Coronary artery (tissue), 2 donors: ENCODE data around the gene TGIF1.

Experiments
- DNase-seq: peaks from one replicate; pipeline ENCODE4 v3.0.0-alpha.2; 2017; ENCODE audit warnings: low spot score
- H3K27ac ChIP-seq, 2 donors: fragments of 200-600 bp; sonication (generic); one replicate each; pipeline ENCODE4 v1.5.1; 2016 to 2019
- H3K4me3 ChIP-seq: fragments of 200-600 bp; sonication (generic); 2 replicates; pipeline ENCODE4 v1.5.1; 2016; ENCODE audit warnings: mild to moderate bottlenecking, moderate library complexity
- CTCF ChIP-seq: fragments of 200-600 bp; sonication (generic); IDR thresholded peaks from one replicate; pipeline ENCODE4 v1.5.1; 2019; ENCODE audit warnings: antibody characterized with exemption

TGIF1 gene

GRCh38 chr18:3504637-3505036, 54.7 kb downstream of the TGIF1 start:
- Histone ChIP-seq H3K4me3 (no peak overlapping the region), H3K27ac (no peak overlapping the region)
- DNase-seq: no peak
- TF ChIP-seq CTCF: no peak

GRCh38 chr18:3508576-3509549, 58.9 kb downstream of the TGIF1 start:
- no peak for TF ChIP-seq CTCF
- Histone ChIP-seq H3K27ac (no peak overlapping the region), H3K4me3 (no peak overlapping the region)
- no peak for DNase-seq
